K562 (cell line): Measurements from ENCODE around the gene SUCO.

Source experiments
- ARHGAP35 ChIP-seq: fragments of 450-650 bp; IDR thresholded peaks from 2 replicates; pipeline ENCODE4 v1.6.1; 2018; ENCODE audit not compliant: partially characterized antibody
- CBX1 ChIP-seq: sonication (generic); IDR thresholded peaks from 2 replicates; pipeline ENCODE4 v1.6.1; 2016; ENCODE audit warnings: antibody characterized with exemption, low read depth, mild to moderate bottlenecking
- MAFK ChIP-seq: IDR thresholded peaks from 2 replicates; pipeline ENCODE4 v1.6.1; 2011; ENCODE audit warnings: low read length, improper control_type of control experiment
- SPI1 ChIP-seq: IDR thresholded peaks from 2 replicates; pipeline ENCODE4 v1.6.1; 2011; ENCODE audit warnings: low read depth, low read length, control low read depth, borderline replicate concordance

DNA sequence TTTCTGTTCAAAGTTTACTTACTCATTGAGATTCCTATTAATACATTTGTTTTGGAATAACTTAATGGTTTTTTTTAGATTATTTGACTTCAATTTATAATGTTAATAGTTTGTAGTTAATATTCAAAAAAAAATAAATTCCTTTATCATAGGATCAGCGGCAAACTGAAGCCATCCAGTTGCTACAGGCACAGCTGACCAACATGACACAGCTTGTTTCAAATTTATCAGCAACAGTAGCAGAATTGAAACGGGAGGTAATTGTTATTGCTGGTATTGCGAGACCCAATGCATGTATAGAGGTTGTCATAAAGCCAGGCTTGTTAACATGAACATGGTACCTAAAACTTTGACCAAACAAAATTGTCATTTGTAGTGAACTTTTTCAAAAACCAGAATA lies 67.0 kb downstream of the SUCO start:
- TF ChIP-seq CBX1 (no peak), SPI1 (no peak), ARHGAP35 (no peak), MAFK (no peak)
